SK-N-SH treated with all-trans-retinoic acid at 6 μM for 48 hours (cell line): Measurements from ENCODE around the gene LILRB5.

ENCODE experiments used
- ATAC-seq: fragments of 200-7000 bp; cut with Tn5 transposase; 3 replicates; pipeline ENCODE4 v1.9.1; 2020; ENCODE audit warnings: mild to moderate bottlenecking, moderate library complexity
- ARNTL ChIP-seq: fragments of 450-650 bp; formaldehyde crosslinking; IDR thresholded peaks from 2 replicates; pipeline ENCODE4 v1.5.0; 2020; ENCODE audit warnings: low read depth, mild to moderate bottlenecking, moderate library complexity, borderline replicate concordance
- BACH2 ChIP-seq: fragments of 250-450 bp; sonication (Bioruptor Pico); IDR thresholded peaks from 2 replicates; pipeline ENCODE4 v1.9.0; 2021; ENCODE audit warnings: mild to moderate bottlenecking, borderline replicate concordance
- CSDC2 ChIP-seq: fragments of 250-450 bp; sonication (Bioruptor Pico); IDR thresholded peaks from 2 replicates; pipeline ENCODE4 v1.5.0; 2020; ENCODE audit warnings: mild to moderate bottlenecking, moderate library complexity
- ESRRG ChIP-seq: fragments of 250-450 bp; sonication (Bioruptor Pico); IDR thresholded peaks from 2 replicates; pipeline ENCODE4 v1.6.1; 2021; ENCODE audit warnings: mild to moderate bottlenecking
- GLIS3 ChIP-seq: fragments of 250-450 bp; sonication (Bioruptor Pico); IDR thresholded peaks from 2 replicates; pipeline ENCODE4 v1.5.0; 2020; ENCODE audit warnings: mild to moderate bottlenecking, moderate library complexity
- ISL1 ChIP-seq: fragments of 250-450 bp; sonication (Bioruptor Pico); IDR thresholded peaks from 2 replicates; pipeline ENCODE4 v2.1.2; 2022; ENCODE audit warnings: mild to moderate bottlenecking, moderate library complexity
- OSR1 ChIP-seq: fragments of 250-450 bp; sonication (Bioruptor Pico); IDR thresholded peaks from 2 replicates; pipeline ENCODE4 v1.8.0; 2022; ENCODE audit warnings: moderate library complexity, mild to moderate bottlenecking, inconsistent platforms
- PPARA ChIP-seq: fragments of 250-450 bp; sonication (Bioruptor Pico); IDR thresholded peaks from 2 replicates; pipeline ENCODE4 v1.5.0; 2020; ENCODE audit warnings: mild to moderate bottlenecking, borderline replicate concordance
- RARB ChIP-seq: fragments of 250-450 bp; sonication (Bioruptor Pico); IDR thresholded peaks from 2 replicates; pipeline ENCODE4 v1.8.0; 2021; ENCODE audit warnings: mild to moderate bottlenecking, moderate library complexity
- SNAI2 ChIP-seq: fragments of 250-450 bp; sonication (Bioruptor Pico); IDR thresholded peaks from 2 replicates; pipeline ENCODE4 v1.5.0; 2020; ENCODE audit warnings: mild to moderate bottlenecking, moderate library complexity
- TCF4 ChIP-seq: fragments of 250-450 bp; sonication (Bioruptor Pico); IDR thresholded peaks from 2 replicates; pipeline ENCODE4 v1.8.0; 2021; ENCODE audit warnings: mild to moderate bottlenecking, moderate library complexity, borderline replicate concordance
- TOX ChIP-seq: fragments of 250-450 bp; sonication (Bioruptor Pico); IDR thresholded peaks from 2 replicates; pipeline ENCODE4 v1.8.0; 2021; ENCODE audit warnings: mild to moderate bottlenecking, moderate library complexity, borderline replicate concordance
- ZC3H10 ChIP-seq: fragments of 250-450 bp; sonication (Bioruptor Pico); IDR thresholded peaks from 2 replicates; pipeline ENCODE4 v1.5.1; 2021; ENCODE audit warnings: mild to moderate bottlenecking, moderate library complexity
- ZFP3 ChIP-seq: fragments of 250-450 bp; sonication (Bioruptor Pico); IDR thresholded peaks from 2 replicates; pipeline ENCODE4 v1.5.0; 2020; ENCODE audit warnings: mild to moderate bottlenecking, moderate library complexity
- ZFP30 ChIP-seq: fragments of 450-650 bp; formaldehyde crosslinking; IDR thresholded peaks from 2 replicates; pipeline ENCODE4 v1.5.0; 2022; ENCODE audit warnings: mild to moderate bottlenecking, moderate library complexity
- ZNF70 ChIP-seq: fragments of 450-650 bp; formaldehyde crosslinking; IDR thresholded peaks from 2 replicates; pipeline ENCODE4 v1.5.0; 2020; ENCODE audit warnings: mild to moderate bottlenecking, moderate library complexity
- ZNF8 ChIP-seq: fragments of 450-650 bp; formaldehyde crosslinking; IDR thresholded peaks from 2 replicates; pipeline ENCODE4 v1.5.0; 2020; ENCODE audit warnings: mild to moderate bottlenecking, moderate library complexity
- TF ChIP-seq, protein P1 (sequence below): fragments of 250-450 bp; sonication (Bioruptor Pico); IDR thresholded peaks from 2 replicates; pipeline ENCODE4 v1.5.1; 2020; ENCODE audit warnings: low read depth, mild to moderate bottlenecking, moderate library complexity
- TF ChIP-seq, protein P2 (sequence below): fragments of 250-450 bp; sonication (Bioruptor Pico); IDR thresholded peaks from 2 replicates; pipeline ENCODE4 v1.5.0; 2020; ENCODE audit warnings: mild to moderate bottlenecking, moderate library complexity
- TF ChIP-seq, protein P3 (sequence below): fragments of 250-450 bp; sonication (Bioruptor Pico); IDR thresholded peaks from 2 replicates; pipeline ENCODE4 v1.5.1; 2021; ENCODE audit warnings: mild to moderate bottlenecking, moderate library complexity
- TF ChIP-seq, protein P4 (sequence below): fragments of 250-450 bp; sonication (Bioruptor Pico); IDR thresholded peaks from 2 replicates; pipeline ENCODE4 v1.8.0; 2020; ENCODE audit warnings: mild to moderate bottlenecking, moderate library complexity, borderline replicate concordance

The LILRB5 gene

DNA sequence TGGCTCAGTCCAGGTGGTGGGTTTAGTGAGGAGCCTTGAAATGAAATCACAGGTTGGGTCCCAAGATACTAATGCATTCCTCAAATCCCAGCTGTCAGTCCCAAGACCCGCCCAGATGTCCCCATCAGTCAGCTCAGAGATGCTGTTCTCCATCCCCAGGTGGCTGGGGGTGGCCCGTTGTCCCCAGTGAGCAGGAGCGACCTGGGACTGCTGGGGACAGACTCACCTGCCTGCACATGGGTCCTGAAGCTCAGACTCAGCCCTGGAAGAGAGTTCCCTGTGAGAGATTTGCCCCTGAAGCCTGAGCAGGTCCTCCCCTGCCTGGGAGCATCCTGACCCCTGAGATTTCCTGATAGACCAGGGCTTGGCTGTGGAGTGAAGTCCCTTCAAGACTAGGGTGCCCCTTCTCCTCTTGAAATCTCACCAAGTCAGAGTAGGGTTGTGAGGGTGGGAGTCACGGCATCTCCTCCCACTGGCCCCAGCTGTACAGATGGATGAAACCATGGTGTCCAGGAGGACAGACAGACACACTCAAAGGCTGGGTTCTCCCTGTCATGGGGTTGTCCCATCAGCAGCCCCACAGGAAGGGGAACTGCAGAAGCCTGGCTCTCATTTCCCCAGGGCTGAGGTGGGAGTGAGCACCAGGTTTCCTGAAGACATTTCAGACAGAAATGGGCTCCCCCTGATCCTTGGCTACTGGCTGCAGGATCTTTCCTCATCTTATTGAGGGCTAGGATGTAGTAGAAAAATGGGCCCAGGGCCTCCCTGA, 41.5 kb upstream of the LILRB5 start:
- TF ChIP-seq, protein P1, sequence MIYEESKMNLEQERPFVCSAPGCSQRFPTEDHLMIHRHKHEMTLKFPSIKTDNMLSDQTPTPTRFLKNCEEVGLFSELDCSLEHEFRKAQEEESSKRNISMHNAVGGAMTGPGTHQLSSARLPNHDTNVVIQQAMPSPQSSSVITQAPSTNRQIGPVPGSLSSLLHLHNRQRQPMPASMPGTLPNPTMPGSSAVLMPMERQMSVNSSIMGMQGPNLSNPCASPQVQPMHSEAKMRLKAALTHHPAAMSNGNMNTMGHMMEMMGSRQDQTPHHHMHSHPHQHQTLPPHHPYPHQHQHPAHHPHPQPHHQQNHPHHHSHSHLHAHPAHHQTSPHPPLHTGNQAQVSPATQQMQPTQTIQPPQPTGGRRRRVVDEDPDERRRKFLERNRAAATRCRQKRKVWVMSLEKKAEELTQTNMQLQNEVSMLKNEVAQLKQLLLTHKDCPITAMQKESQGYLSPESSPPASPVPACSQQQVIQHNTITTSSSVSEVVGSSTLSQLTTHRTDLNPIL, result no peak
- TF ChIP-seq ZNF70, result no peak
- no peak for TF ChIP-seq SNAI2
- no peak for TF ChIP-seq GLIS3 (CRISPR knock-in tag)
- TF ChIP-seq ZFP30 (CRISPR knock-in tag), result no peak
- TF ChIP-seq, protein P2, sequence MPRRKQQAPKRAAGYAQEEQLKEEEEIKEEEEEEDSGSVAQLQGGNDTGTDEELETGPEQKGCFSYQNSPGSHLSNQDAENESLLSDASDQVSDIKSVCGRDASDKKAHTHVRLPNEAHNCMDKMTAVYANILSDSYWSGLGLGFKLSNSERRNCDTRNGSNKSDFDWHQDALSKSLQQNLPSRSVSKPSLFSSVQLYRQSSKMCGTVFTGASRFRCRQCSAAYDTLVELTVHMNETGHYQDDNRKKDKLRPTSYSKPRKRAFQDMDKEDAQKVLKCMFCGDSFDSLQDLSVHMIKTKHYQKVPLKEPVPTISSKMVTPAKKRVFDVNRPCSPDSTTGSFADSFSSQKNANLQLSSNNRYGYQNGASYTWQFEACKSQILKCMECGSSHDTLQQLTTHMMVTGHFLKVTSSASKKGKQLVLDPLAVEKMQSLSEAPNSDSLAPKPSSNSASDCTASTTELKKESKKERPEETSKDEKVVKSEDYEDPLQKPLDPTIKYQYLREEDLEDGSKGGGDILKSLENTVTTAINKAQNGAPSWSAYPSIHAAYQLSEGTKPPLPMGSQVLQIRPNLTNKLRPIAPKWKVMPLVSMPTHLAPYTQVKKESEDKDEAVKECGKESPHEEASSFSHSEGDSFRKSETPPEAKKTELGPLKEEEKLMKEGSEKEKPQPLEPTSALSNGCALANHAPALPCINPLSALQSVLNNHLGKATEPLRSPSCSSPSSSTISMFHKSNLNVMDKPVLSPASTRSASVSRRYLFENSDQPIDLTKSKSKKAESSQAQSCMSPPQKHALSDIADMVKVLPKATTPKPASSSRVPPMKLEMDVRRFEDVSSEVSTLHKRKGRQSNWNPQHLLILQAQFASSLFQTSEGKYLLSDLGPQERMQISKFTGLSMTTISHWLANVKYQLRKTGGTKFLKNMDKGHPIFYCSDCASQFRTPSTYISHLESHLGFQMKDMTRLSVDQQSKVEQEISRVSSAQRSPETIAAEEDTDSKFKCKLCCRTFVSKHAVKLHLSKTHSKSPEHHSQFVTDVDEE (CRISPR knock-in tag), result no peak
- TF ChIP-seq, protein P3, sequence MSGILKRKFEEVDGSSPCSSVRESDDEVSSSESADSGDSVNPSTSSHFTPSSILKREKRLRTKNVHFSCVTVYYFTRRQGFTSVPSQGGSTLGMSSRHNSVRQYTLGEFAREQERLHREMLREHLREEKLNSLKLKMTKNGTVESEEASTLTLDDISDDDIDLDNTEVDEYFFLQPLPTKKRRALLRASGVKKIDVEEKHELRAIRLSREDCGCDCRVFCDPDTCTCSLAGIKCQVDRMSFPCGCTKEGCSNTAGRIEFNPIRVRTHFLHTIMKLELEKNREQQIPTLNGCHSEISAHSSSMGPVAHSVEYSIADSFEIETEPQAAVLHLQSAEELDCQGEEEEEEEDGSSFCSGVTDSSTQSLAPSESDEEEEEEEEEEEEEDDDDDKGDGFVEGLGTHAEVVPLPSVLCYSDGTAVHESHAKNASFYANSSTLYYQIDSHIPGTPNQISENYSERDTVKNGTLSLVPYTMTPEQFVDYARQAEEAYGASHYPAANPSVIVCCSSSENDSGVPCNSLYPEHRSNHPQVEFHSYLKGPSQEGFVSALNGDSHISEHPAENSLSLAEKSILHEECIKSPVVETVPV (CRISPR knock-in tag), result no peak
- no peak for TF ChIP-seq ARNTL (CRISPR knock-in tag)
- no peak for TF ChIP-seq ZFP3
- no peak for TF ChIP-seq ZNF8 (CRISPR knock-in tag)
- TF ChIP-seq OSR1 (CRISPR knock-in tag), result no peak
- no peak for TF ChIP-seq ZC3H10 (CRISPR knock-in tag)
- TF ChIP-seq ISL1 (CRISPR knock-in tag), result no peak
- no peak for TF ChIP-seq CSDC2 (CRISPR knock-in tag)
- TF ChIP-seq PPARA (CRISPR knock-in tag), result no peak
- no peak for TF ChIP-seq RARB
- TF ChIP-seq TOX (CRISPR knock-in tag), result no peak
- no peak for TF ChIP-seq BACH2 (CRISPR knock-in tag)
- TF ChIP-seq ESRRG (CRISPR knock-in tag), result no peak
- TF ChIP-seq, protein P4, sequence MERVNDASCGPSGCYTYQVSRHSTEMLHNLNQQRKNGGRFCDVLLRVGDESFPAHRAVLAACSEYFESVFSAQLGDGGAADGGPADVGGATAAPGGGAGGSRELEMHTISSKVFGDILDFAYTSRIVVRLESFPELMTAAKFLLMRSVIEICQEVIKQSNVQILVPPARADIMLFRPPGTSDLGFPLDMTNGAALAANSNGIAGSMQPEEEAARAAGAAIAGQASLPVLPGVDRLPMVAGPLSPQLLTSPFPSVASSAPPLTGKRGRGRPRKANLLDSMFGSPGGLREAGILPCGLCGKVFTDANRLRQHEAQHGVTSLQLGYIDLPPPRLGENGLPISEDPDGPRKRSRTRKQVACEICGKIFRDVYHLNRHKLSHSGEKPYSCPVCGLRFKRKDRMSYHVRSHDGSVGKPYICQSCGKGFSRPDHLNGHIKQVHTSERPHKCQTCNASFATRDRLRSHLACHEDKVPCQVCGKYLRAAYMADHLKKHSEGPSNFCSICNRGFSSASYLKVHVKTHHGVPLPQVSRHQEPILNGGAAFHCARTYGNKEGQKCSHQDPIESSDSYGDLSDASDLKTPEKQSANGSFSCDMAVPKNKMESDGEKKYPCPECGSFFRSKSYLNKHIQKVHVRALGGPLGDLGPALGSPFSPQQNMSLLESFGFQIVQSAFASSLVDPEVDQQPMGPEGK, result no peak
- no peak for ATAC-seq

DNA sequence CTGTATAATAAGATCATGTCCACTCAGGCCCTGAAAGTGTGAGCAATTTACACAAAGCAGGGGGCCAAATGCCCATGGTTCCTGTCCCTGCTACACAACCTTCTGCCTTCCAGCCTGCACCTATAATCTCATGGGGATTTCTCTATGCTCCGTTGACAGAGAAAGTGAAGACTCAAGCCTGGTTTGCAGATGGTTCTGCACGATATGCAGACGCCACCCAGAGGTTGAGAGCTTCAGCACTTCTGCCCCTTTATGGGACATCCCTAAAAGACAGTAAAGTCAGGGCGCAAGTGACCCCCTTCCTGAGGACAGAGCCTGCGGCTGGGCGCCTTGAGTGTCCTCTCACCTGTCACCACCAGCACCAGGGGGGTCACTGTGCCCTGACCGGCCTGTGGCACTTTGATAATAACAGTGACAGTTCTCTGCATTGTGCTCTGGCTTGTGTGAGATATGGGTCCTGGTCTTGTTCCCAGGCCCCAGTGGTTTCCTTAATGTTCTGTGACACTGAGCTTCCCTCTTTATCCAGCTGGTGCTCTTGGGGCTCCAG, 40.8 kb upstream of the LILRB5 start:
- TF ChIP-seq GLIS3 (CRISPR knock-in tag) (no peak), ZC3H10 (CRISPR knock-in tag) (no peak), TCF4 (CRISPR knock-in tag) (no peak), PPARA (CRISPR knock-in tag) (no peak), ESRRG (CRISPR knock-in tag) (no peak), ZFP3 (no peak), CSDC2 (CRISPR knock-in tag) (no peak), ARNTL (CRISPR knock-in tag) (no peak), ZNF70 (no peak), TOX (CRISPR knock-in tag) (no peak), BACH2 (CRISPR knock-in tag) (no peak), ISL1 (CRISPR knock-in tag) (no peak), ZFP30 (CRISPR knock-in tag) (no peak), RARB (no peak), OSR1 (CRISPR knock-in tag) (no peak)
- TF ChIP-seq, protein P3 (CRISPR knock-in tag), result no peak
- TF ChIP-seq, protein P2 (CRISPR knock-in tag), result no peak
- TF ChIP-seq, protein P4, result no peak
- ATAC-seq, result peak; percentile 46; the same call in 1 of the 3 replicates
